ENCODE data around the gene ADCK1.
A peak's percentile ranks its signal among the peaks of the same experiment; 100 is the strongest.
"Not testable (repeated sequence)": the region's sequence is repeated elsewhere in the genome, so short reads cannot be mapped to it uniquely, and the experiment has no call there.

ADCK1 gene

DNA sequence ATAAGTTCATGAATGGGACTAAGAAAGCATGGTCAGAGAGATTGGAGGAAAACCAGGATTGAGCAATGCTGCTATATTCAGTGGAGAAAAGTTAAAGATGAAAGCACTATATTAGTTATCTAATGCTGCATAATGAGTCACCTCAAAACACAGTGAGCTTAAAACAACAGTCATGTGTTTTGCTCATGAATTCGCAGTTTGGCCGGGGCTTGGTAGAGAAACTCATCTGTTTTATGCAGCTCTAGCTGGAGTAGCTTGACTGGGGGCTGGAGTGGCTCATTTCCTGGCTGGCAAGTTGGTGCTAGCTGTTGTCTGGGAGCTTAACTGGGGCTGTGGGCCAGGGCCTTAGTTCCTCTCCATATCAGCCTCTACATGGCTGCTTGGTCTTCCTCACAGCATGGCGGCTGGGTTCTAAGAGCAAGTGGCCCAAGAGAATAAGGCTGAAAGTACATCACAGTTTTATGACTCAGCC lies 90.1 kb downstream of the ADCK1 start:
- H3K27ac ChIP-seq = peak overlapping the region; percentile 62
- DNase-seq (ENCODE audit: low read depth, low spot score) = peak; percentile 69

DNA sequence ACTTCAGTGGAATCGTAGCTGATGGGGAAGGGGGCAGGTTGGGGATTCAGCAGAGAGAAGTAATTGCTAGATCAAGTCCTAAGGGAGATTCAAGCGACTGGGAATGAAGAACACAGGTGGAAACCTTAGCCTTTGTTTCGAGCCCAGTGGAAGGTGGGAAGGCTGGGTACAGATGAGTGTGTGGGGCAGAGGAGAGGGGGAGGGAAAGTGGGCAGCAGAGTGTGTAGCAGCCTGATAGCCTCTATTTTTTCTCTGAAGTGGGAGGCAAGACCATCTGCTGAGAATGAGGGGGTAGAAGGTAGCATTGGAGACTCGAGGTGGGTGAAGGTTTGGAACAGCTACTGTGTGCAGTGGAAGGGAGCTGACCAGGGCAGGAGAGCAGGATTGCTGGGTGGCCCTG lies 91.0 kb downstream of the ADCK1 start:
- H3K27ac ChIP-seq = no peak overlapping the region
- DNase-seq (ENCODE audit: low read depth, low spot score) = no peak

DNA sequence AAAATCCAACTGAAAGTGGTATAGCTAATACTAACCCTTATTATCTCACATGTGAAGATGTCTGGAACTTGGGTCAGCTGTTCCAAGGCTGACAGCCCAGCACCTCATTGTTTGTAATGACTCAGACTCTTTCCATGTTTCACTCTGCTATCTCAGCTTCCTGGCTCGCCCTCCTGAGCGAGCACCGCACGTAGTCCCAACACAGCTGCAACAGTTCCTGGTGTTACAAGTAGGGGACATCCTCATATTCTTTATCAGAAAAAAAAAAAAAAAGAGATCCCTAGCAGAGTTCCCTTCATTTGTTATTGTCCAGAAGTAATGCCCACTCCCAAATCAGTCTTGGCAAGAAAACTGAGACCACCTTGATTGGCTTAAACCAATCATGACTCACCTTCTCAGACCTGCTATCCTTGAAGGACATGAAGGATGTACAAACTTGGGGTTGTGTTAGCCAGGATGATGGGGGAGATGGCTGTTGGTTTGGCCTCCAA lies 92.5 kb downstream of the ADCK1 start:
- DNase-seq (ENCODE audit: low read depth, low spot score) = peak; percentile 18
- H3K27ac ChIP-seq = no peak overlapping the region

DNA sequence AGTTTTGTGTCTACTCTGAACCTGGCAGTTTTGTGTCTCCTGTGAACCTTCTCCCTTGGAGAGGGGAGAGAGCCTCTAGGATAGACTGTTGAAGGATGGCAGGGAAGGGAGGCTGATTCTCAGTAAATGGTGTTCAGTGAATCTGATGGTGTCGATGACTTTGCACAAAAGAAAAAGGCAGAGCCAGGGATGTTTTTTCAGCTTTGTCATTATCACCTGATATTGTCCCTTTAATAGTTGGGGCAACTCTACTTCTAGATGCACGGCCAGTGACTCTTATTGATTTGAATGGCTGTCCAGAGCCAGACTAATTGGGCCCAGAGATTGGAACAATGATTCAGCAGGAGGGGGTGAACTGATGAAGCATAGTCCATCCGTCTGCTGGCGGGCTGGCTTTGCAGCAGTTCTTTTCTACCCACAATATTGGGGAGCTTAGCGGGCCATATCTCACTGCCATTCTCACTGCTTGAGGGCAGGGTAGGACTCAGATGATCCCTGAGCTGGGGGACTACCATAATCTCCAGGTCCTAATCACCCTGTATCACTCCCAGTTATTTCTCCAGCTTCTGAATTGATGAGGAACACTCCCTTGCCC lies 93.1 kb downstream of the ADCK1 start:
- no peak for DNase-seq (ENCODE audit: low read depth, low spot score)
- no peak overlapping the region for H3K27ac ChIP-seq

DNA sequence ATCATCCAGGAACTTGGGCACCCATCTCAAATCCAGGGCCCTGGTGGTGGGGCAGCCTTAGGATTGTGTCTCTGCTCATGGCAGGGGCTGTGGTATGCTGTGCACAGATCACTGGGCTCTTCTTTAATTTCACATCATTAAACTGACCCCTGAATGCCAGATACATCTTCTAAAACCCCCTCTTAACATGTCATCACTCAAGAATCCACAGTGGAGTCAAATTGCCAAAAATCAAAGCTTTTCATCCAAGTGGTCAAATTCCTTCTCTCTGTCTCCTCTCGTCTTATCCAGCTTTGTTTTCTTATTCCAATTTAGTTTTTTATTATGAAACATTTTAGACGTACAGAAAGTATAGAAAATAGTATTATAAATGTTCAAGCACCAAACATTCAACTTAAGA lies 97.5 kb downstream of the ADCK1 start:
- DNase-seq (ENCODE audit: low read depth, low spot score) = no peak

DNA sequence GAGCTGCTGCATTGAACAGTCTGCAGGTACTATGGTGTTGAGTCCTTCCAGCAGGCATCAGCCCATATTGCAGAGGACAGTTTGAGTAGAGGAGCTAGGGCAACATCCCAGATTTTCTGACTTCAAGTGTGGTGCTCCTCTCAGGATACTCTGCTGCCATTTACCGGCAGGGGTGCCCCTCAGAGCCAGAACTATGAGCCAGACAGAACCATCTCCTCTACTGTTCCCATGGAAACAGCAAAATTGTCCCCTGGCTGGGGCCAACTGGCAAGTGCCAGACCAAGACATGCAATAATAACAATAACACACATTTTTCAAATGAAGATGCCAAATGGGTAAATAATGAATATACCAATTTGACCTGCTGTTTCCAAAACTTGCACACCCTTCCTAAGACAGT lies 102.9 kb downstream of the ADCK1 start:
- no peak for DNase-seq (ENCODE audit: low read depth, low spot score)
- no peak overlapping the region for H3K27ac ChIP-seq

More for the DNA sequence above, 97.5 kb downstream of the ADCK1 start:
- H3K27ac ChIP-seq = no peak overlapping the region

DNA sequence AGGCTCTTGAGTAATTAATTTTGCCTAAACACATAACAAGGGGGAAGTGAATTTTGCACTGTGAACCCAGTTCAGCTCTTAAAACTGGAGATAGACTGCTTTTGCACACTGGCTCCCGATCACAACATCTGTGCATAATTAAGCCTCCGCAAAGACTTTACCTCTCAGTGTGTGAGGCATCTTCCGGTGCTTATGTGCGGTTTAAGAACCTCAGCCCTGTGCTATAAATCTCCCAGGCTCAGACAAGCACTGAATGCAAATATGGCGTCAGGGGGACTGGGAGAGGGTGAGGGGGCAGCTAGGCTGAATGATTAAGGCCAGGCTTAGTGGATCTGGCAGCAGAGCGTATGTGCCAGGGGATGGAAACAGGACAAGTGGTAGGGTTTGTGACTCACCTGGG lies 103.3 kb downstream of the ADCK1 start:
- no peak for DNase-seq (ENCODE audit: low read depth, low spot score)
- no peak overlapping the region for H3K27ac ChIP-seq

DNA sequence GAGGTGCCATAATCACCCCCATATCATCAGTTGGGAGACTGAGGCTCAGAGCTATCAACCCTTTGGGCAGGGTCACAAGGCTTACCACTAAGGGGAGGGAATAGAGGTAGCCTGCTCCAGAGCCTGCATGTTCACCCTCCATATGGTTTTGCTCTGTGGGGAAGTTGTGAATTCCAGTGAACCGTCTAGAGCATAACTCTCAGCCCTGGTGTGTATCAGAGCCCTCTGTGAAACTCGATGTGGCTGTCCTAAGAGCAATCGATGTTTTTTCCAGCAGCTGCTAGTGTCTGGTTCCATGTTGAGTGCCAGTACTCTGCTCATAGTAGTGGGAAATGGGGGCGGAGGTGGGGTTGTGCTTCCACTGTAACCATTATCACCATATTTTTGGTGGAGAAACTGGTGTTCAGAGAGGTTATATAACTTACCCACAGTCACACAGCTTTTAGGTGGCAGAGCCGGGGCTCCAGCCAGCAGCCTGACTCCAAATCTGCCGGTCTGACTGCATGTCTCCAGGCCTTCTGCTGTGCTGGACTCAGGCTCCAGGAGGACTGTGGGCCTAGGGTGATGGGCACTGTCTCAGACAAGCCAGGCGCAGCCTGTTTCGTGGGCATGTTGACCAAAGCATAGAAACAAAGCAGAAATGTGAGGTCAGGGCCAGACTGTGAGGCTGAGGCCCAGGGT lies 104.2 kb downstream of the ADCK1 start:
- no peak overlapping the region for H3K27ac ChIP-seq
- DNase-seq (ENCODE audit: low read depth, low spot score) = no peak

DNA sequence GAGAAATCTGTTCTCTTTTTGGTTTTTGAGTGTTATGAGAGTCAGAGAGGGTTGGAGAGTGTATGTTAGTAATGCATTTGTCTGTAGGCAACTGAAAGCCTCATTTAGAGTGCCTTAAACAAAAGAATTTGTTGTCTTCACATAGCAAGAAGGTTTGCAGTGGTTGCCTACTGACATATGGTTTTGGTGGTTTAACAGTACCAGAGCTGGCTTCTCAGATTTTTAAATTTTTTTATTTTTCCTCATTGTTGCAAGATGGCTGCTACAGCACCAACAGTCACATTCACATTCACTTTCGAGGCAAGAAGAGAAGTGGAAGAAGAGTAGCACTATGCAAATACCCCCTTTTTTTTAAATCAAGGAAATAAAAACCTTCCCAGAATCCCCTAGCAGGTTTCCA lies 106.5 kb downstream of the ADCK1 start:
- no peak overlapping the region for H3K27ac ChIP-seq
- DNase-seq (ENCODE audit: low read depth, low spot score) = no peak

DNA sequence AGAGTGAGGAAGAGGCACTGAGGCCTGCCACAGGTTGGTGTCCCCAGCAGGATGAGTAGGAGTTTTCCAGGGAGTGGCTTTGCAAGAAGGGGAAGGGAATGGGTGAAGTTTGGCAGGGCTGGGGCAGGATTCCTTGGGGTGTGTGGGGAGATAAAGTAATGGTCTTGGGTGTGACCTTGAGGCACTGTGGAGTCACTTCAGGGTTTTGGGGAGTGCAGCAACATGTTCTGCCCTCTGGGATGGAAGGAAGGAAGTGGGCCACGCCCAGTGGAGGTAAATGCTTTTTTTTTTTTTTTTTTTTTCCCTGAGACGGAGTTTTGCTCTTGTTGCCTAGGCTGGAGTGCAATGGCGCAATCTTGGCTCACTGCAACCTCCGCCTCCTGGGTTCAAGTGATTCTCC lies 108.9 kb downstream of the ADCK1 start:
- DNase-seq (ENCODE audit: low read depth, low spot score) = no peak
- H3K27ac ChIP-seq = no peak overlapping the region

DNA sequence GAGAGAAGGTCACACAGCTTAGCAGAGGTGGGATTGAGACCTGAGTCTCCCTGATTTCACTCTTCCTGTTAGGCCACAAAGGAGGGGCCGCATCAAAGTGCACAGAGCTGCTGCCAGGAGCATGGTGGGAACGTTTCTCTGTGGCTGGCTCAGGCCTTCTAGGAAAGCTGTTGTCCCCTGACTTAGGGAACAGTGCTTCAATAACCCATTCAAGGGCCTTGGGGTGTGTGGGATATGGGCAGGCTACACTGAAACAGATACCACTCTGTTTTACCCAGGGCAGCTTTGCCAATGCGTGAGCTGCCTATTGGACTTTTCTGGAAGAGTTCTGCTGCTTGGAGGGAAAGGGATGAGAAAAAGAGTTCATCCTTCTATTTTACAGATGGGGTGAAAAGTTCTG lies 110.0 kb downstream of the ADCK1 start:
- H3K27ac ChIP-seq = no peak overlapping the region
- no peak for DNase-seq (ENCODE audit: low read depth, low spot score)

DNA sequence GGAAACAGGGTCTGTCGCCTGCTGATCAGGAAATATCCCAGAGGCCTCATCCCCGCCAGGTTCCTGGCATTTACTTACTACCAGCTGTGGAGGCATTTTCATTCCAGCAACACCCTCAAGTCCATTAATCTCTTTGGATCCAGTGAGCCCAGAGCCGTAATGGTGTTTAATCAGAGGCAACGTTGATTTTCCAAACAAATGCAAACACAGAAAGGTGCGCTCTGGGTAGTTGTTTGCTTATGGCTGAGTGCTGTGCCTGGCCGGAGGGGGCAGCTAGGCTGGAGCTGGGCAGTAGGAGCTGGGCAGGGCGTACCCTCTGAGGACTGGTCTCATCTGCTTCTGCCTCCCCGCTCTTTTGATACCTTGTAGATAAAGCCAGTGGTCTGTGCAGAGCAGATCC lies 110.6 kb downstream of the ADCK1 start:
- DNase-seq (ENCODE audit: low read depth, low spot score) = no peak
- no peak overlapping the region for H3K27ac ChIP-seq

DNA sequence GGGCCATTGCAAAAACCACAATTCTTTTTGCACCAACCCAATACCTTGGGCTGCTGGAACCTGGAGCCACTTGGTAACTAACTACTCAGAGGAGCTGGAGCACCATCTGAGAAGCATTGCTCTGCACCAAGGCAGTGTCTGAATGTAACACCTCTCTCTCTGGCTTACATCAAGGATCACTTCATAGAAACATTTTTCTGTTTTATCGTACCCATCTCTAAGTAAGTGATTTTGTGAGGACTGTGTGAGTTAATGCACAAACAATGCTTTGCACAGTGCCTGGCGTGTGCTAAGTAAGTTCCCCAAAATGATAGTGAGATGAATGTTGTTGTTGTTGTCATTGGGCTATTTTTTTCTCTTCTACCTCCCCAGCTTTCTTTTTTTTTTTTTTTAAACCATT lies 111.4 kb downstream of the ADCK1 start:
- DNase-seq (ENCODE audit: low read depth, low spot score) = no peak
- H3K27ac ChIP-seq = no peak overlapping the region

DNA sequence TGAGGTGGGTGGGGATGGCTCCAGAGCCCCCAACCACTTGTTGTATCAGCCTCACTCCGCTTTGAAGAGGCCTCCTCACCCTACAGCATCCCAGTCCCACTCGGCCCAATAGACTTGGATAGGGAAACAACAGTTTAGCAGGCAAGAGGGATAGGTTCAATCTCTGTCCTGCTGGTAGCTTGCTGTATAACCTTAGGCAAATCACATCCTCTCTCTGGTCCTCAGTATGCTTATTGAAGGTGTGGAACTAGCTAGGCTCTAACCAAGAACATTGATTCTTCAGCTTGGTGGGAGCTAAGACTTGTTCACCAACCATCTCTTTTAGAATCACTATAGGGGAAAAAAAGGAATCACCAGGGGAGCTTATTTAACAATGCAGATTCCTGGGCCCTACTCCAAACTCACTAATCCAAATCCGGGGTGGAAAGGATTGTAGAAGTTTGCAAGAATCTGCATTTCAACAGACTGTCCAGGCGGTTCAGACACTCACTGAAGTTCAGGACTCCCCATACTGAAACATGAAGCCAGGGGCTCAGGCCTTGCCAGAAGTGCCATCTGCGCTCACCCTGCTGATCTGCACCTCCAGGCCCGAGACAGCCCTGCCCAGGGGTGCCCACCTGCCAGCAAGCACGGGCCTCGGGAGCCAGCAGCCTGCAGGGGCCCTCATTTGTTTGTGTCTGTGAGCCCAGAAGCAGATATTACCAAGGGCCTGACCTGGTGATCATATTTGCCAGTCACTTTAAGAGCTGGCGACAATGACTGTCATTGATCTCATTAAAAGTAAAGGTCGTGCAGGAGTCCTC lies 113.0 kb downstream of the ADCK1 start:
- no peak overlapping the region for H3K27ac ChIP-seq
- no peak for DNase-seq (ENCODE audit: low read depth, low spot score)

DNA sequence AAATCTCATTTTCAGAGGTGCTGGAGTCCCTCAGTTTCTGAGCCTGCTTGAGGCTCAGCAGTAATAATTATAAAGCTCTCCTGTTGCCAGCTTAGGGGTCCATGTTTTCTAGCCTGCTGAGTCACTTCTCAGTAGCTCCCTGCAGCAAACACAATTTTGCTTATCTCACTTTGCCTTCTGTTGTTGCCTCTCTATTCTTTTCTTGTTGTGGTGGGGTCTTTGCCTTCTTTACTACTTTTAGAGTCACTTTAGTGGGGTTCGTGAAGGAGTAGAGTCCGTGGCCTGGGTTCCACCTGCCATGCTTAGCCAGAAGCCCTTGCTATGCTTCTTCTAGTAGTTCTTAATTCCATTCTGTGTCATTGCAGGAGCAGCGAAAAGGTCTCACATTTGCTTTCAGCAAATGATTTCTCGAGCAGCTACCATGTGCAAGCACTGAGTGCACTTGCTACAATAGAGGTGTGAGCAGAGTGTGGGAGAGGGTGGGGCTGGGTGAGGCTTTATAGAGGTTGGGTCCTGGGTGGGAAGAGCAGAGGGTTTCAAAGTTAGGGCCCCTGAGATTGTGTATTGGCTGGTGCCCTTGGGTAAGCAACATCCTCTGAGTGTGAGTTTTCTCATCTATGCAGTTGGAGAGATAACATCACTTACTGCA lies 114.3 kb downstream of the ADCK1 start:
- H3K27ac ChIP-seq = no peak overlapping the region

DNA sequence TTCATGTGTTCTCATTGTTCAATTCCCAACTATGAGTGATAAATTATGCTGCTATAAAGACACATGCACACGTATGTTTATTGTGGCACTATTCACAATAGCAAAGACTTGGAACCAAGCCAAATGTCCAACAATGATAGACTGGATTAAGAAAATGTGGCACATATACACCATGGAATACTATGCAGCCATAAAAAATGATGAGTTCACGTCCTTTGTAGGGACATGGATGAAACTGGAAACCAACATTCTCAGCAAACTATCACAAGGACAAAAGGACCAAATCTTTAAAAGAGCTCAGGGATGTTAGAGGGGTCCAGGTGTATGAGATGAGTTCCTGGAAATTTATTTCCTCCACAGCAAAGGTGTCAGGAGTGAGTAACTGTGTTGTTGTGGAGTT lies 115.5 kb downstream of the ADCK1 start:
- not testable (repeated sequence) for H3K27ac ChIP-seq; DNase-seq (ENCODE audit: low read depth, low spot score)

More for the DNA sequence above, 114.3 kb downstream of the ADCK1 start:
- no peak for DNase-seq (ENCODE audit: low read depth, low spot score)

DNA sequence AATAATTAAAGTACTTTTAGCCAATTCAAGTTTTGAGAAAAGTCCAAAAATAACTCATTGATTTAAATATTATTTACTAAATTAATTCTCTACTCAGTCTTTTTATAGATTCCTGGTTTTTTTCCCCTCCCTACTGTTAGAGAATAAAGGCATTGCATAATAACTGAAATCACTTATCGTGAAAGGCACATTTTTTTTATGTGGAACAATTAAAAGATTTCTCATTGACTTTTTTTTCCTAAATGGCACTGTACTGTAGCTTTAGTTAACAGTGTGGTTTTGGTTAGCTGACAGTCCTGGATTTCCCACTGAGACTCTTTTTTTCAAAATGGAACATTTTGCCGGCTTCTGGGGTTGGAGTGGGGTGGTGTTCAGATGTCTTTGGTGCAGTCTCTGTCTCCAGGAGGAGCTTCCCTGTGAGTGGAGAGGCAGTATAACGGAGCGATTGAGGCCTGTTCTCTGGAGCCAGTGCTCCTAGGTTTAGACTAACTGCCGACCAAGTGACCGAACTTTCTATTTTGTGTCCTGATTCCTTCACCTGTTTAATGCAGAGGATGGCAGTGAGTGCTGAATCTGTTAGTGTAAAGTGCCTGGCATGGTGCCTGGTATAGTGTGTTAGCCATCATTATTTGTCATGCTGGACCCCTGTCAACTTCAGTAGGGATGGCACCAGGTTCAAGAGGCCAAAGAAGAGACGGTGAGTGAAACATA lies 117.7 kb downstream of the ADCK1 start:
- no peak overlapping the region for H3K27ac ChIP-seq
- DNase-seq (ENCODE audit: low read depth, low spot score) = no peak

DNA sequence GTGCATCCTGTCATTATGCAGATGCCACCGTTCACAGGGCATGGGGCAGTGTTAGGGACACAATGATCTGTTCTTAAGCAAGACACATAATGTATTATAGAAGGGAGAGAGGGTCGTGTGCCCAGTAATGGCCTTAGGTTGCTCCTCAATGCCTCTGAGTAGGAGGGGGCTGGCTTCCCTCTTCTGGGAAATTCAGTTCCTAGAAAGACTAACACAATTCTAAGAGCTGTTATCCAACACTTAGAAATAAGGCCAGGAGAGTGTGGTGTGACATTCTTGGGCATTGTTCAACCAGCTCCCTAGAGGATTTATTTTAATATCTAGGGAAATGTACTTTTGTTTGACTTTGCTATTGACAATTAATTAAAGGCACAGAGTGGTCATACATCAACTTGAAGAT lies 118.5 kb downstream of the ADCK1 start:
- no peak overlapping the region for H3K27ac ChIP-seq
- DNase-seq (ENCODE audit: low read depth, low spot score) = no peak

DNA sequence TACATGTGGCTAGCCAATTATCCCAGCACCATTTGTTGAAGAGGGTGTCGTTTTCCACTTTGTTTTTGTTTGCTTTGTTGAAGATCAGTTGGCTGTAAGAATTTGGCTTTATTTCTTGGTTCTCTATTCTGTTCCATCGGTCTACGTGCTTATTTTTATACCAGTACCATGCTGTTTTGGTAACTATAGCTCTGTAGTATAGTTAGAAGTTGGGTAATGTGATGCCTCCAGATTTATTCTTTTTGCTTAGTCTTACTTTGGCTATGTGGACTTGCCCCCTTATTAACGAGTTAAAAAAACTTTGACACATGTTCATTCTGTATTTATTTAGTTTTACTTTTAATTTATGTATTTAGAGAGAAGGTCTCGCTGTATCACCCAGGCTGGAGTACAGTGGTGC lies 120.4 kb downstream of the ADCK1 start:
- no peak for DNase-seq (ENCODE audit: low read depth, low spot score)
- no peak overlapping the region for H3K27ac ChIP-seq

DNA sequence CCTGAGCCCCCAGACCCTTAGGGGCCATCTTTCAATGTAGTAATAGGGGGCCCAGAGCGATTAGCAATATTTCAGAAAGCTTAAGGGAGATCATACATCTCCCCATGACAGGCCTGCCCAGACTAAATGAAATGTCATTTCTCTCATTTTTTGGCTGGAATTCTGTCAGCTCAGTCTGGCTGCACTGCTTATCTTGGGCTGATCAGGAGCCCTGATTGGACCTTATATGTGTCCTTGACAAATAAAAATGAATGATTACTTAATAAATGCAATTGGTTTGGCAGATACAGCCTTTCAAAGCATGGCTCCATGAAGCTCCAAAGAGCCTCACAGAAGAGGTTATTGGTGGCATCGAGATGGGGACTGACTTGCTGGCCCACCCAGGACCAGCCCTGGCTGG lies 121.9 kb downstream of the ADCK1 start:
- H3K27ac ChIP-seq = no peak overlapping the region
- DNase-seq (ENCODE audit: low read depth, low spot score) = no peak

All from epithelial cell of prostate (primary cell).